Pancreas (tissue), 10 donors: ENCODE results near the gene SAMD8. TPM values are rescaled to one million over a fixed set of nuclear protein-coding genes. Genes with fewer than 3 reads are reported as not detected.

Source experiments
- ATAC-seq, 4 donors: fragments of 200-7000 bp; cut with Tn5 transposase; one replicate each; pipeline versions ENCODE4 v1.8.0 to v1.9.1; 2020; ENCODE audit warnings: mild to moderate bottlenecking in 4 of 4, moderate library complexity in 4 of 4
- DNase-seq, 6 donors: peaks; one replicate each; pipeline ENCODE4 v3.0.0-alpha.2; 2020
- FAIRE-seq: peaks from 2 replicates; lab custom pipeline; 2012; peaks lifted over from hg19 to GRCh38; lab: Jason Lieb, UNC
- H3K27ac ChIP-seq, 4 donors: fragments of 200-600 bp; sonication (generic); 1 replicate in 3 of 4; 2 replicates in 1 of 4; pipeline versions ENCODE4 v1.5.0 to v1.8.0; 2020
- H3K27me3 ChIP-seq, 4 donors: fragments of 200-600 bp; one replicate each; pipeline ENCODE4 v1.8.0; 2021
- H3K36me3 ChIP-seq, 3 donors: fragments of 200-600 bp; sonication (generic) in 1 of 3; one replicate each; pipeline versions ENCODE4 v1.5.0 to v1.8.0; 2020 to 2021
- H3K4me1 ChIP-seq, 3 donors: fragments of 200-600 bp; one replicate each; pipeline ENCODE4 v1.8.0; 2021
- H3K4me3 ChIP-seq, 4 donors: fragments of 200-600 bp; sonication (generic) in 2 of 4; one replicate each; pipeline versions ENCODE4 v1.5.0 to v1.8.0; 2020 to 2021
- H3K9me3 ChIP-seq, 4 donors: fragments of 200-600 bp; one replicate each; pipeline ENCODE4 v1.8.0; 2021
- WGBS, 2 donors: extraction: QIAGEN DNeasy Blood & Tissue Kit; methylation state at CpG; one replicate each; pipeline ENCODE4 v1.1.7; 2013; 5-methylcytosine and 5-hydroxymethylcytosine counted together
- intact Hi-C, 3 donors: fragments of 100-400 bp; cut with DNase I; formaldehyde crosslinking; loops; one replicate each; pipeline versions ENCODE4 v1.11.1 to v1.14.2; 2022
- polyA plus RNA-seq, 2 donors: library from polyadenylated mRNA; stranded (reverse); fragments of 200-250 nt; gene quantifications; one replicate each; pipeline ENCODE4 v1.2.3, GENCODE V29; 2013
- total RNA-seq, 6 donors: library from RNA; stranded (reverse); fragmentation: NEBNext Ultra II Directional in 4 of 6; extraction: Animal tissue kit (Norgen Biotek cat#: 25700) in 4 of 6; gene quantifications; one replicate each; pipeline versions ENCODE4 v1.2.1 to v1.2.4, GENCODE V29; 2021 to 2023
- TF ChIP-seq, protein P1 (sequence below), 4 donors: fragments of 200-600 bp; sonication (generic) in 3 of 4; IDR thresholded peaks; one replicate each; pipeline versions ENCODE4 v1.5.0 to v1.8.0; 2021; ENCODE audit warnings: antibody characterized with exemption in 4 of 4
- donor health status: healthy with polysubstance abuse.
- donor health status: DM: no; HTN: no; CAD: no; lungs with moderate emphysema.
- donor health status: DM: no; HTN: no; CAD: no.
- donor health status: control.
- donor health status: control.
- donor health status: Bipolar disorder and iron deficiency.
- donor health status: DM: yes; HTN: yes; CAD: no.
- donor health status: DM: no; HTN: no; CAD: no.
- donor health status: DM: no; HTN: no; CAD: no.
- donor health status: DM: yes; HTN: yes; CAD: no.

SAMD8 gene
- total and polyA plus RNA-seq, 8 donors = 2.1 to 10.1 (median 6.2) TPM

DNA sequence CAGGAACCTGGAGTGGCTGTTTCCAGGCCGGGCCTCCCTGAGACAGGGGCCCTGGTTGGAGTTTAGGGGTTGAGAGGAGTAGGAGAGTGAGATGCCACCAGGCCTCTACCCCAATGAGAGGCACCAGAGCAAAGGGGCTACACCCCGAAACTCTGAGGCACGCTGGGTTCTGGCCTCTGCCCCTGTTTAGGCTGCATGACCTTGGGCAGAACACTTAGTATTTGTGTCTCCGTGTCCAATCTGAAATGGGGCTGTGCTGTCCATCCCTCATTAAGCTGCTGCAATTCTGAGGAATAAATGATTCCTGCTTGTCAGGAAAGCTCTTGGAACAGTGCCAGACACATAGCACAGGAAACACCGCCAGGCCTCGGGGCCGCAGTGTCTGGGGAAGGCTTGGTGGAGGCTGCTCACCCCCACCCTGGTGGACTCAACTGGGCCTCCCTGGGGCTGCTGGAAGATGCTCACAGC lies 40.5 kb upstream of the SAMD8 start:
- ATAC-seq = no peak
- TF ChIP-seq, protein P1, sequence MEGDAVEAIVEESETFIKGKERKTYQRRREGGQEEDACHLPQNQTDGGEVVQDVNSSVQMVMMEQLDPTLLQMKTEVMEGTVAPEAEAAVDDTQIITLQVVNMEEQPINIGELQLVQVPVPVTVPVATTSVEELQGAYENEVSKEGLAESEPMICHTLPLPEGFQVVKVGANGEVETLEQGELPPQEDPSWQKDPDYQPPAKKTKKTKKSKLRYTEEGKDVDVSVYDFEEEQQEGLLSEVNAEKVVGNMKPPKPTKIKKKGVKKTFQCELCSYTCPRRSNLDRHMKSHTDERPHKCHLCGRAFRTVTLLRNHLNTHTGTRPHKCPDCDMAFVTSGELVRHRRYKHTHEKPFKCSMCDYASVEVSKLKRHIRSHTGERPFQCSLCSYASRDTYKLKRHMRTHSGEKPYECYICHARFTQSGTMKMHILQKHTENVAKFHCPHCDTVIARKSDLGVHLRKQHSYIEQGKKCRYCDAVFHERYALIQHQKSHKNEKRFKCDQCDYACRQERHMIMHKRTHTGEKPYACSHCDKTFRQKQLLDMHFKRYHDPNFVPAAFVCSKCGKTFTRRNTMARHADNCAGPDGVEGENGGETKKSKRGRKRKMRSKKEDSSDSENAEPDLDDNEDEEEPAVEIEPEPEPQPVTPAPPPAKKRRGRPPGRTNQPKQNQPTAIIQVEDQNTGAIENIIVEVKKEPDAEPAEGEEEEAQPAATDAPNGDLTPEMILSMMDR (IDR thresholded peaks at IDR 0.05) = no peak
- Histone ChIP-seq H3K4me3 (no peak overlapping the region), H3K9me3 (no peaks in the 10 kb centered on the region), H3K4me1 (no peaks in the 10 kb centered on the region), H3K36me3 (no peaks in the 10 kb centered on the region), H3K27me3 (no peaks in the 10 kb centered on the region), H3K27ac (no peak overlapping the region)
- intact Hi-C loops = no loop called here
- FAIRE-seq = no peak
- WGBS, 2 donors = 62 to 68% methylated on average over 7 of the region's 7 CpGs
- no peak for DNase-seq

DNA sequence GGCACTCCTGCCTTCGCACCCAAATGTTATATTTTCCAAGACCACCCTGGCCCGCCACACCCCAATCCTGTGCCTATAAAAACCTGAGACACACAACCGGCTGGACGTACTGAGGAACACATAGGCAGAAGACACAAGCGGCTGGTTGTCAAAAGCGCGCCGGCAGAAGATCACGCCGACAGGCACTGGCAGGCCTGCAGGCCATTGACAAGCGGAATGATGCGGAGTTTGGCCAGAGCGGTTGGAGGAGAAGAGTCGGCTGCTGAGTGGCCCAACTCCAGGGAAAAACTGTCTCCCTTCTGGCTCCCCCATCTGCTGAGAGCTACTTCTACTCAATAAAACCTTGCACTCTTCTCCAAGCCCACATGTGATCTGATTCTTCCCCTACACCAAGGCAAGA lies 39.7 kb upstream of the SAMD8 start:
- no peak for FAIRE-seq
- TF ChIP-seq, protein P1 (IDR thresholded peaks at IDR 0.05) = no peak
- Histone ChIP-seq H3K27ac (no peak overlapping the region), H3K4me1 (no peaks in the 10 kb centered on the region), H3K27me3 (no peaks in the 10 kb centered on the region), H3K36me3 (no peaks in the 10 kb centered on the region), H3K9me3 (no peaks in the 10 kb centered on the region), H3K4me3 (no peak overlapping the region)
- WGBS, 2 donors = 94 to 99% methylated on average over 14 of the region's 14 CpGs
- intact Hi-C loops = no loop called here
- no peak for ATAC-seq
- peak in 1 of 6 donors; percentile 8 for DNase-seq

DNA sequence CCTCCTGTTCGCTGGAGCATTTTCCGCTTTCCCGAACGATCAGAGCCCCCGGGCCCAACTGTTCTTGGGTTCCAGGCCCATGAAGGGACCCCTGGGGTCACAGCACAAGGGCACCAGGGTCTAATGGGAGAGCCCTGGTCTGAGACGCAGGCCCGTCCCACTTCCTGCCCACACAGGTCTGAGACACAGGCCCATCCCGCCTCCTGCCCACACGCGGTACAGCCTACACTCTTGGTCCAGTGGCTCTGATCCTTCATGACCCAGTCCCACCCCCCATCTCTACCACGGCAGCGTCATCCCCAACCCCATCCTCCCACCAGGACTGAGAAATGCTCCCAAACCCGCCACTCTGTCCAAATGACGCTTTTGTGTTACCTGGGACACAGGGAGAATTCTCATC lies 38.7 kb upstream of the SAMD8 start:
- Histone ChIP-seq H3K27ac (no peak overlapping the region), H3K4me1 (no peaks in the 10 kb centered on the region), H3K4me3 (no peak overlapping the region), H3K36me3 (no peaks in the 10 kb centered on the region), H3K9me3 (no peaks in the 10 kb centered on the region), H3K27me3 (no peaks in the 10 kb centered on the region)
- DNase-seq (no peak), FAIRE-seq (no peak), ATAC-seq (no peak)
- TF ChIP-seq, protein P1 (IDR thresholded peaks at IDR 0.05) = no peak
- intact Hi-C loops = no loop called here
- WGBS, 2 donors = 89 to 90% methylated on average over 14 of the region's 14 CpGs

DNA sequence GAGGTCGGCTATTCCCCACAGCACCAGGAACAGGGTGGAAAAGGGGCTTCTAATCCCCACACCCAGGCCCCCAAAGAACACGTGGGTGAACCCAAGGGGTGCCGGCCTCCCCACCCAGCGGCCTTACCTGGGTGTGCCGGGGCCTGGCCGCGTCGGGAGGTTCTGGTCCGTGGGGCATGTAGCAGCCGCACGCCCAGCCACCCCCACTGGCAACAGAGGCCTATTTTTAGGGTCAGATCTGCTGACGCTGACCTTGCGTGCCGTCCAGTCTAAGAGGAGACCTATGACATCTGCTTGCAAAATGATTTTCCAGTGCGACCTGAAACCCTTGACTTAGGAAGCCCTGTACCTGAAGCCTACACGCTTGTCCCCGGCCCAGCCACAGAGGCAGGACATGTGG lies 38.0 kb upstream of the SAMD8 start:
- TF ChIP-seq, protein P1 (IDR thresholded peaks at IDR 0.05) = no peak
- FAIRE-seq (no peak), DNase-seq (no peak), ATAC-seq (no peak)
- Histone ChIP-seq H3K4me1 (no peaks in the 10 kb centered on the region), H3K4me3 (no peak overlapping the region), H3K27me3 (no peaks in the 10 kb centered on the region), H3K36me3 (no peaks in the 10 kb centered on the region), H3K27ac (no peak overlapping the region), H3K9me3 (no peaks in the 10 kb centered on the region)
- intact Hi-C loops = no loop called here
- 95 to 96% methylated on average over 17 of the region's 17 CpGs for WGBS, 2 donors

DNA sequence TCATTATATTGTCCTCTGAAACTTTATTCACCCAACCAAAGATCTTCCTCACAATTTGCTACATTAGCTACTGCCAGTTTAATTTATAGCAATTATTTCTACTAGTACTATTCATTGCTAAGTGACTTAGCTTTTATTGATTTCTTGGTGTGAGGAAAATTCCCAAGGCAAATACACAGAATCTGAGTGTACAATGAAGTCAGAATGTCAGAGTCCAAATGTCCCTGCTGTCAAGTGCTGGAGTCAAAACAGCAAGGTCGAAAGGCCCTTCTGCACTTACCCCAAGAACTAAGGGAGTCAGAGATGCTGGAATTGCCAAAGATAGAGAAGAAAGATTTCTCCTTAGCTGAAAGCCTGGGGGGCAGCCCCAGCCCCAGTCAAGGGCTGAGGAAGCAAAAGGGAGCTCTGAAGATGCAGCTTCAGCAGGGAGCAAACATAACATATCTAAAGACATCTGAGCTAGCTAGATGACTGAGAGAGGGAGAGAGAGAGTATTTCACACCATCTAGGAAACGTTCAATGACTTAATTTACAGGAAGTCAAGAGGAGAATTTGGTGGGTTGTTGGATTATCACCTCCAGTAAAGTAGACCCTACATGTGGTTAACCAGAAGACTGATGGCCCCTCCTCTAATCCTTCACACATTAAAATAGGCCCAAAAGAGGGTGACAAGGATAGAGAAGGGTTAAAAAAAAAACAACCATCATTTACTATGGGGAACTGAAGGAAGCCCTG lies 36.6 kb upstream of the SAMD8 start:
- intact Hi-C loops = no loop called here
- no peak for DNase-seq
- no peak for ATAC-seq
- WGBS, 2 donors = 16 to 36% methylated on average over 2 of the region's 2 CpGs
- no peak for FAIRE-seq
- no peaks in the 10 kb centered on the region for H3K9me3 ChIP-seq
- no peaks in the 10 kb centered on the region for H3K27me3 ChIP-seq
- H3K4me1 ChIP-seq = no peaks in the 10 kb centered on the region
- H3K36me3 ChIP-seq = no peaks in the 10 kb centered on the region
- TF ChIP-seq, protein P1 (IDR thresholded peaks at IDR 0.05) = no peak
- no peak overlapping the region for H3K27ac ChIP-seq
- no peak overlapping the region for H3K4me3 ChIP-seq
